Pulmonary artery endothelial cell (primary cell): Measurements from ENCODE around the gene ZBTB24. TPM values are rescaled to one million over a fixed set of nuclear protein-coding genes. Genes with fewer than 3 reads are reported as not detected.

Source experiments
- DNase-seq: peaks from one replicate; pipeline ENCODE4 v3.0.0-alpha.2; 2011; ENCODE audit warnings: low read depth, low spot score
- total RNA-seq: library from RNA; depleted of rRNA; stranded (reverse); fragments of >200 nt; gene quantifications from 2 replicates; pipeline ENCODE4 v1.2.3, GENCODE V29; 2014

Gene ZBTB24
- total RNA-seq, 1 donor from 2014 or later = 6.8 TPM

DNA sequence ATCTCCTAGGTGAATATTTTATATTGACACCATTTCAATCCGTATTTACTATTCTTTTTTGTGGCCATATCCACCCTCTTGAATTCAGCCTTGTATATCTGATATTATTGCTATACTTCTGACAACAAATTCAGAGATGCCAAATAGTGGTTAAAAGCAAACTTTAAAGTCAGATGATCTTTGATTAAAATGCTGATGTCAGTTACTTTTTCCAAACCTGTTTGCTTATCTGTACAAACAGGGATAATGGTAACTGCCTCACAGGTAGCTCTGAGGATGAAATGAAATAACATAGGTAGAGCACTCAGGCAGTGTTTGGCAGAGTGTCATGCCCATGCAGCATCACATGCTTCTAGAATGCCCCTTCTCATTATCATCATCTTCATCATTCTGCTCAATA lies 61.8 kb downstream of the ZBTB24 start:
- no peak for DNase-seq

DNA sequence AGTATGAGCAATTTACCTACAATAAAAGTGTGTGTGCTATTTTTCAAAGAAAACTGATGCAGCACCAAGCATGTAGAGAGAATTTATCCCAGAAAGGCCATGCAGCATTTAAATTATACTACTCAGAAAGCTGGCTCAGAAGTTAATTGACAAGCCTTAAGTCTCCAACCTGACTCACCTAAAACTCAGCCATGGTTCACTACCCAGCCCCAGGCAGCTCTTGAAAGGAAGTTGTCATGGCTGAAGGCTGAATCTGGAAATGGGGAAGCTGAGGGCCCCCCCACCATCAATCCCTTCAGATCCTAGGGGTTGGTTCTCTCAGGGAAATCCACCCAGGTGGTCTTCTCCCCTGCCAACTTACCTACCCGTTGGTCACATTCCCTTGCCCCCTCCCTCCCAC lies 62.3 kb downstream of the ZBTB24 start:
- no peak for DNase-seq

DNA sequence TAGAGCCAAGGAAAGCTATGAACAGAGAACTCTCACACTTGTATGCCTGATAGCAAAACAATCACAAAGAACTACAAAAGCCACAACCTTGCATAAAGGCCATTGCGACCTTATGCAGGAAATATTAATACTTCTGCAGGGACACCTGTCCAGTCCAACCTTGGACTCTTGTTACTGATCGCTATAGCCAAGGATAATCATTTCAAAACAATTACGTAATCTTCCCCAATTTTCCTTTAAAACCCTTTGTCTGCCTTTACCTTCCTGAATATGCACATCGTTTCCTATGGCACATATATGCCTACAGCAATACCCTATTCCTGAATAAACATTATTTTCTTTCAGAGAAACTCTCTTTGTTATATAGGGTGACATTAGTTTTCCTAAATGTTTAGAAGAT lies 65.4 kb downstream of the ZBTB24 start:
- DNase-seq = no peak

Other genes starting within 250 kb of the ZBTB24 start
- gene CD164, start 100.8 kb downstream of the ZBTB24 start, total RNA-seq = 122 and 152 TPM in 2 replicates
- 0.49 and 1.1 TPM in 2 replicates for gene PPIL6, start 42.6 kb downstream of the ZBTB24 start, total RNA-seq
- gene SMPD2, start 42.5 kb downstream of the ZBTB24 start, total RNA-seq = 10.7 and 14.2 TPM in 2 replicates
- gene MICAL1, start 27.4 kb downstream of the ZBTB24 start, total RNA-seq = 28.1 and 38.8 TPM in 2 replicates
- gene AK9, start 208.0 kb upstream of the ZBTB24 start, total RNA-seq = 4.6 and 5.9 TPM in 2 replicates
- gene FIG4, start 208.1 kb upstream of the ZBTB24 start, total RNA-seq = 10.9 and 15.1 TPM in 2 replicates